ENCODE results near the gene ITPRIP. TPM values are rescaled to one million over a fixed set of nuclear protein-coding genes. Genes with fewer than 3 reads are reported as not detected.

The ITPRIP gene
- total RNA-seq, 1 donor from 2014 or later: 51.0 TPM

GRCh38 chr10:104371753-104372152 is 33.5 kb upstream of the ITPRIP start:
- Histone ChIP-seq H3K4me1 (no peaks in the 10 kb centered on the region), H3K27me3 (no peaks in the 10 kb centered on the region), H3K4me3 (no peak overlapping the region), H3K36me3 (no peaks in the 10 kb centered on the region), H3K27ac (no peak overlapping the region), H3K9me3 (peaks cover 0 to 5% of the 10 kb centered on the region in 2 donors)
- intact Hi-C loops (cut with DNase I): no loop called here
- DNase-seq (ENCODE audit: low spot score in 2 of 2): no peak
- TF ChIP-seq, protein P1, sequence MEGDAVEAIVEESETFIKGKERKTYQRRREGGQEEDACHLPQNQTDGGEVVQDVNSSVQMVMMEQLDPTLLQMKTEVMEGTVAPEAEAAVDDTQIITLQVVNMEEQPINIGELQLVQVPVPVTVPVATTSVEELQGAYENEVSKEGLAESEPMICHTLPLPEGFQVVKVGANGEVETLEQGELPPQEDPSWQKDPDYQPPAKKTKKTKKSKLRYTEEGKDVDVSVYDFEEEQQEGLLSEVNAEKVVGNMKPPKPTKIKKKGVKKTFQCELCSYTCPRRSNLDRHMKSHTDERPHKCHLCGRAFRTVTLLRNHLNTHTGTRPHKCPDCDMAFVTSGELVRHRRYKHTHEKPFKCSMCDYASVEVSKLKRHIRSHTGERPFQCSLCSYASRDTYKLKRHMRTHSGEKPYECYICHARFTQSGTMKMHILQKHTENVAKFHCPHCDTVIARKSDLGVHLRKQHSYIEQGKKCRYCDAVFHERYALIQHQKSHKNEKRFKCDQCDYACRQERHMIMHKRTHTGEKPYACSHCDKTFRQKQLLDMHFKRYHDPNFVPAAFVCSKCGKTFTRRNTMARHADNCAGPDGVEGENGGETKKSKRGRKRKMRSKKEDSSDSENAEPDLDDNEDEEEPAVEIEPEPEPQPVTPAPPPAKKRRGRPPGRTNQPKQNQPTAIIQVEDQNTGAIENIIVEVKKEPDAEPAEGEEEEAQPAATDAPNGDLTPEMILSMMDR (IDR thresholded peaks at IDR 0.05): no peak

DNA sequence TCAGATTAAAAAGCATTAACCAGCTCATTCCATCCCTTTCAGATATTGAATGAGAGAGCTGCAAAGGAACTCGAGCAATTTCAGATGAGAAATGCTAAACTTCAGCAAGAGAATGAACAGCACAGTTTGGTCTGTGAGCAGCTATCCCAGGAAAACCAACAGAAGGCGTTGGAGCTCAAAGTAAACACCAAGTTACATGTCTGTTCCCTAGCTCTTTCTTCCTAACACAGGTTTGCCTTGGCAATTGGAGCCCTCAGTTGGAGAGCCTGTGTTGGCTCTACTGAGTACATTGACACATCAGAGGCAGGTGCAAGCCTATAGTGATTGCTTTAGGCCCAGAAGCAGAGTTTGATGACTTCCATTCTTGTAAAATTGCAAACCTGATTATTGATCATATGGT is 30.1 kb upstream of the ITPRIP start:
- Histone ChIP-seq H3K4me1 (no peaks in the 10 kb centered on the region), H3K36me3 (no peaks in the 10 kb centered on the region), H3K27me3 (no peaks in the 10 kb centered on the region), H3K4me3 (no peak overlapping the region), H3K27ac (no peak overlapping the region), H3K9me3 (peaks cover 0 to 5% of the 10 kb centered on the region in 2 donors)
- DNase-seq (ENCODE audit: low spot score in 2 of 2): no peak
- TF ChIP-seq, protein P1 (IDR thresholded peaks at IDR 0.05): no peak
- intact Hi-C loops (cut with DNase I): no loop called here

DNA sequence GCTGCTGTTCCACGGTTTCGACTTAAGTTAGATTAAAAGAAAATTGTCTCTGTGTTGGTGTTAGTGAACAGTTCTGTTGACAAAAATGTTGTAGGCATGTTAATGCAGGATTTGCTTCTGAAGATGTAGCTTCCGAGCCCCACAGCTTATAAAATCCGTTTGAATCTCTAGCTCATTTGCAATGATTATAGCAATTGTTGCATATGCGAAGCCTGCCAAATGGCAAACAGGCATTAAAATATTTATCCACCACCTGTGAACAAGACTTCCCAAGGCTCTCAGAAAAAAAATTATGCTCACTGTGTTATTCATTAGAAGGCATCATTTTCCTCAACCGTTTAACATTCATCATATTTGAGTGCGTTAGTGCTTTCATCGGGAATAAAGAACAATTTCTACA is 29.6 kb upstream of the ITPRIP start:
- Histone ChIP-seq H3K27ac (no peak overlapping the region), H3K4me3 (no peak overlapping the region), H3K4me1 (no peaks in the 10 kb centered on the region), H3K27me3 (no peaks in the 10 kb centered on the region), H3K9me3 (peaks cover 0 to 5% of the 10 kb centered on the region in 2 donors), H3K36me3 (no peaks in the 10 kb centered on the region)
- TF ChIP-seq, protein P1 (IDR thresholded peaks at IDR 0.05): no peak
- DNase-seq (ENCODE audit: low spot score in 2 of 2): no peak
- intact Hi-C loops (cut with DNase I): no loop called here

DNA sequence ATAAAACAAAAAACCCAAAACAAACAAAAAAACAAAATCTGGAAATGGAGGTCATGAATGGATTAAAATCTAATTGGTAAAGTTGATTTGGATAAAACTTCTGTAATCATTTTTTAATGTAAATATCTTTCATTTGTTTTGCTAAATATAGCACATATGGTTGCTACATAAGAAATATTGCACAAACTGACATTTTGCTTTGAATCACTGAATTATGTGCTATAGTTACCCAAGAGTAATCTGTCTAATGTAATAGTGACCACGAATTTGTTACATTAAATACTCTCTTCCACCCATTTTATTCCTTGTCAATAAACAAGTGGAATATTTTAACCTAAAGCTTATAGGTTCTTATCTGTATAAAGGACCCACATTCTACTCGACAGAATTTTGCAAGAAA is 21.5 kb upstream of the ITPRIP start:
- no peaks in the 10 kb centered on the region for H3K9me3 ChIP-seq
- H3K27me3 ChIP-seq: no peaks in the 10 kb centered on the region
- intact Hi-C loops (cut with DNase I): no loop called here
- H3K4me1 ChIP-seq: no peaks in the 10 kb centered on the region
- DNase-seq (ENCODE audit: low spot score in 2 of 2): no peak
- H3K27ac ChIP-seq: no peak overlapping the region
- H3K4me3 ChIP-seq: no peak overlapping the region
- H3K36me3 ChIP-seq: no peaks in the 10 kb centered on the region
- TF ChIP-seq, protein P1 (IDR thresholded peaks at IDR 0.05): no peak

GRCh38 chr10:104353325-104354048 is 15.2 kb upstream of the ITPRIP start, which contains the start of gene CFAP58:
TSS of gene CFAP58 (plus strand) at chr10:104353833. CDS start at chr10:104353898, 65 bp downstream.
- no peaks in the 10 kb centered on the region for H3K36me3 ChIP-seq
- no peaks in the 10 kb centered on the region for H3K9me3 ChIP-seq
- intact Hi-C loops (cut with DNase I): loop anchor here (1.0 to 5.0 kb wide), 4 partner anchors 49 to 231 kb away; partner anchors contain the start of genes CFAP43, GSTO2 and SFR1
- peak within 1 kb of the TSS; percentile 50 to 66 for H3K4me3 ChIP-seq
- peaks cover 2 to 12% of the 10 kb centered on the region in 2 donors for H3K4me1 ChIP-seq
- H3K27me3 ChIP-seq: no peaks in the 10 kb centered on the region
- TF ChIP-seq, protein P1 (IDR thresholded peaks at IDR 0.05): peak; percentile 64 to 75 (median 70)
- no peak within 1 kb of the TSS for H3K27ac ChIP-seq
- peak; percentile 89 to 97 for DNase-seq (ENCODE audit: low spot score in 2 of 2)
